Superior temporal gyrus (tissue), 1 donor: ENCODE measurements around the gene MYH9.
"Not testable (repeated sequence)": the region's sequence is repeated elsewhere in the genome, so short reads cannot be mapped to it uniquely, and the experiment has no call there.

ENCODE experiments used
- DNase-seq: peaks from one replicate; pipeline ENCODE4 v3.0.0-alpha.2; 2016; ENCODE audit errors: extremely low spot score

Gene MYH9

DNA sequence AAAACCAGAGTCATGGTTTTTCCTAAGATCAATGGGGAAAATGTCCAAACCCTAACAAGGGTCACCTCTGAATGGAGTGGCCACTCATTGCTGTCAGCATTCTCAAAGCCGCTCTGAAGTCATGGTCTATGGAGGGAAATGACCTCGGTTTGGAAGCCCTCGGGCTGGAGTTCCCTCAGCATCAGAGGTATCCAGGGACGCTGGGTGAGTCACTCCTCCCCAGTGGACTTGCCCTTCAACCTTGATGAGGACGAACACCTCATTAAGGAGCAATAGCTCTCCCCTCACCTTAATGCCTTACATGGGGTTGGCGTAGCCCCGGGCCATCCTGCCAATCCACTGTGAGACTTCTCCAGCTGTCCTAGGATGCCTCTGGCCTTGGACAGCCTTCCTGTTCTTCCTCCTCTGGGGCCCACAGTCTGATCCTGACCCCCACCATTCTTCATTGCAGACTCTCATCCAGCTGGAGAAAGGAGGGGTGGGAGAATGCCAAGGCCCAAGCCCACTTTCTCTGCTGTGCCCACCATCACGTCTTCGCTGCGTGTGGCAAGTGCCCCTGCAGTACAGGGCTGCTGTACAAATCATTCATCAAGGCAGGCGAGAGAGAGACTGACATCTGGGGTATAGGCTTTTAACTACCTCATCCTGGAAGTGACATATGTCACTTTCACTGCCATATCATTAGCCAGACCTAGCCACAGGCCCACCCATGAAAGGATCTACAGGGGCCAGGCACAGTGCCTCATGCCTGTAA, 25.4 kb upstream of the MYH9 start:
- no peak for DNase-seq

DNA sequence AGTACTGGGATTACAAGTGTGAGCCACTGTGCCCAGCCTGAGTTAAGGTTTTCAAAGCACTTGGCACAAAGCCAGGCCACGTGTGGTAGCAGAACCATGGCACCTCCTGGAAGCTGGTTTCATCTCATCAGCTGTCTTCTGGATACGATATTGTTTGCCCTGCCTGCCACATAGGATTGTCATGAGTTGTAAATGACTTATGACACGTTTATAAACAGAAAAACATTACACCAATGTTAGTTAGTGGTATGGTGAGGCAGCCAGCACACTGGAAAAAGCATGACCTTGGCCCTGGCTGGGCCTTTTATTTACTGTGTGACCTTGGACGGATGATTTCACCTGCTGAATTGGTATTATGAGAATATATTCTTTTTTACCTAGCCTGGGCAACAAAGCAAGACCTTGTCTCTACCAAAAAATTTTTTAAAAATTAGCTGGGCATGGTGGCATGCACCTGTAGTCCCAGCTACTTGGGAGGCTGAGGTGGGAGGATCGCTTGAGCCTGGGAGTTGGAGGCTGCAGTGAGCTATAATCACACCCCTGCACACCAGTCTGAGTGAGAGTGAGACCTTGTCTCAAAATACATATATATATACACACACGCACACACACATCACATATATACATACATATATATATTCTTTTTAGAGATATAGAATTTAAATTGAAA, 24.0 kb upstream of the MYH9 start:
- DNase-seq = no peak

- DNase-seq = peak; percentile 26
These were observed 22.4 kb upstream of the MYH9 start for GRCh38 chr22:36409911-36410756.

GRCh38 chr22:36409554-36409910, 21.8 kb upstream of the MYH9 start:
- not testable (repeated sequence) for DNase-seq

GRCh38 chr22:36409056-36409455, 21.3 kb upstream of the MYH9 start:
- DNase-seq = no peak

DNA sequence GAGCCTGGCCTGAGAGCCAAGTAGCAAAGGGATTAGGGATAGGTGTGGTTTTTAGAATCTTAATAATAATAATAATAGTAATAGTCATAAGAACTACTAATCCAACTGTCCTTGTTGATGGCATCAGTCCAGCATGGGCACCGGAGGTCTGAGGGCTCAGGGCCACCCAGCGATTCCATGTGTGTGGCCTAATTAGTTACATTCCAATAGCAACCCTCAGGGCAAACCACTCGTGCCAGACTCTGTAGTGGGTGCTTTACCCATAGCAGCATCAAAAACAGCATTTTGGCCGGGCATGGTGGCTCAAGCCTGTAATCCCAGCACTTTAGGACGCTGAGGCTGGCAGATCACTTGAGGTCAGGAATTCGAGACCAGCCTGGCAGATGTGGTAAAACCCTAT, 19.0 kb upstream of the MYH9 start:
- DNase-seq = no peak

DNA sequence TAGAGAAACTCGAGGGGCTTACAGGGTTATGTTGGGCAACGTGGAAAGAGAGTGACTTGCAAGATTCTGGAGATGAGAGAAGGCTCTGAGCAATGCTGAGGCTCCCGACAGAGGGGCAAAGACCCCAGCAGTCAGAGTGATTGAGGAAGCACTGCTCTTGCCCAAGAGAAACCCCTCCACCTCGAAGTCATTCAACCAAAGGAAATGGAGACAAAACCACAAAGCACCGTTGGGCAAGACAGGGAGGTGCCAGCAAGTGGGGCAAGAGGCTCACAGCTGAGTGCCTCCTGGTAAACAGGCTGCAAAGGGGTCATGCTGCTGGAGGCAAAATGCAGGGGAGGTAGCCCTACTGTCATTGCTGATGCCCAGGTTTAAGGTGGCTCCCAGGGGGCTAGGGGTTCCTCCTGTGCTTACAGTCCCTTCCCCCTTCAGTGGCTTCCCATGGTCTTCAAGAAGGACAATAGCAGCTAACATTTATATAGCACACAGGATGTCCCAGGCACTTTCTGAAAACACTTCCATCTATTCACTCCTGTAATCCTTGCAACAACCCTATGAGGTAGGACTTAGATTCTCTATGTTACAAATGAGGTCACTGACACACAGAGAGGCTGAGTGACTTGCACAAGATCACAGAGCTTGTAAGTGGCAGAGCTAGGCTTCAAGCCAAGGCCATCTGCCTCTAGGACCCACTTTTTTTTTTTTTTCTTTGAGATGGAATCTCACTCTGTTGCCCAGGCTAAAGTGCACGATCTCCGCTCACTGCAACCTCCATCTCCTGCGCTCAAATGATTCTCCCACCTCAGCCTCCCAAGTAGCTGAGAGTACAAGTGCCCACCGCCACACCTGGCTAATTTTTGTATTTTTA, 18.1 kb upstream of the MYH9 start:
- DNase-seq = no peak

- DNase-seq = no peak
These were observed 17.5 kb upstream of the MYH9 start for GRCh38 chr22:36405221-36405661.

- DNase-seq = no peak
These were observed 16.7 kb upstream of the MYH9 start for GRCh38 chr22:36404446-36404845.

GRCh38 chr22:36399472-36399778, 11.7 kb upstream of the MYH9 start:
- DNase-seq = no peak

DNA sequence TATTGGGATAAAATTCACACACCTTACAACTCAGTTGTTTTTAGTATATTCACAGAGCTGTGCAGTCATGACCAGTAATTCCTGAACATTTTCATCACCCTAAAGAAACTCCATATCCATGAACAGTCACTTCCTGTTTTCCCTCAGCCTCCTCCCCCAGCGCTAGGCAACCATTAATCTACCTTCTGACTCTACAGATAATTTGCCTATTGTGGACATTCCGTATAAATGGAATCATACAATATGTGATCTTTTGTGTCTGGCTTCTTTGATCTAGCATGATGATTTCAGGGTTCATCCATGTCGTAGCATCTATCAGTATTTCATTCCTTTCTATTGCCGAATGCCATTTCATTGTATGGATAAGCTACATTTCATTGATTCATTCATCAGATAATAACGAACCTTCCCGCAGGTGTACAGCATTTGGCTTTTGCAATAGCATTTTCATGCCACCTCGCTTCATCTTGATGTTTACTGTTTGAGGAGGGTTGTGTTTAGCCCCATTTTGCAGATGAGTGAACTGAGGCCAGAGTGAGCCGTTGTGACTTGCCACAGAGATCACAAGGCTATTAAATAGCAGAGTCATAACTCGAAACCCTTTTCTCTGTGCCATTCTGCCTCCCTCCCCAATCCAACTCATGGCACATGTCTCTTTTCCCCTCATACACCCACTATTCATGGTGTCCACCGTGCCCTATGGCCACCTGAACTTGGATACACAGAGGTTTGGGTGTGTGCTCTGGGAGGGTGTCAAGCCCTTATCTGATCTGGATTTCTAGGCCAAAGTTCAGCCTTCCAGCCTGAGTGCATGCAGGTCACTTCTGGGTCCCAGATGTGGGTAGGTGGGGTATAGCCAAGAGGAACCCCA, 11.1 kb upstream of the MYH9 start:
- no peak for DNase-seq

GRCh38 chr22:36397131-36398093, 9.6 kb upstream of the MYH9 start:
- no peak for DNase-seq

DNA sequence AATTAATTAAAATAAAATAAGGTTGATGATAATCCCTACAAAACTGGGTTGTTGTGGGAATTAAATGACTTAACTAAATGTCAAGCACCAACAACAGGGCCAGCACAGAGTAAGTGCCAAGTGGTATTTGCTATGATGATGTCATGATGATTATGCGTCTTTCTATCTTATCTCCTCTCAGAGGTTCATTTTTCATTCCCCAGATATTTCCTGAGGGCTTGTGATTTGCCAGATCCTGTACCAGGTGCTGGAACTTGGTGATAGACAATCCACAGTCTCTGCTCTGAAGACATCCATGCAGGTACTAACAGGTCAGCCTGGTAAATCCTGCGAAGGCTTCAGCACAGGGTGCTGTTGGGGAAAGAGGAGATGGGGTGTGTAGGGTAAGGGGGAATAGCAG, 8.1 kb upstream of the MYH9 start:
- DNase-seq = no peak

GRCh38 chr22:36395055-36395849, 7.5 kb upstream of the MYH9 start:
- DNase-seq = no peak

GRCh38 chr22:36391638-36392037, 3.9 kb upstream of the MYH9 start:
- no peak for DNase-seq

- not testable (repeated sequence) for DNase-seq
These were observed 1.4 kb upstream of the MYH9 start for GRCh38 chr22:36389122-36389521.

- no peak for DNase-seq
These were observed 133 bp downstream of the MYH9 start for GRCh38 chr22:36387709-36387958.

DNA sequence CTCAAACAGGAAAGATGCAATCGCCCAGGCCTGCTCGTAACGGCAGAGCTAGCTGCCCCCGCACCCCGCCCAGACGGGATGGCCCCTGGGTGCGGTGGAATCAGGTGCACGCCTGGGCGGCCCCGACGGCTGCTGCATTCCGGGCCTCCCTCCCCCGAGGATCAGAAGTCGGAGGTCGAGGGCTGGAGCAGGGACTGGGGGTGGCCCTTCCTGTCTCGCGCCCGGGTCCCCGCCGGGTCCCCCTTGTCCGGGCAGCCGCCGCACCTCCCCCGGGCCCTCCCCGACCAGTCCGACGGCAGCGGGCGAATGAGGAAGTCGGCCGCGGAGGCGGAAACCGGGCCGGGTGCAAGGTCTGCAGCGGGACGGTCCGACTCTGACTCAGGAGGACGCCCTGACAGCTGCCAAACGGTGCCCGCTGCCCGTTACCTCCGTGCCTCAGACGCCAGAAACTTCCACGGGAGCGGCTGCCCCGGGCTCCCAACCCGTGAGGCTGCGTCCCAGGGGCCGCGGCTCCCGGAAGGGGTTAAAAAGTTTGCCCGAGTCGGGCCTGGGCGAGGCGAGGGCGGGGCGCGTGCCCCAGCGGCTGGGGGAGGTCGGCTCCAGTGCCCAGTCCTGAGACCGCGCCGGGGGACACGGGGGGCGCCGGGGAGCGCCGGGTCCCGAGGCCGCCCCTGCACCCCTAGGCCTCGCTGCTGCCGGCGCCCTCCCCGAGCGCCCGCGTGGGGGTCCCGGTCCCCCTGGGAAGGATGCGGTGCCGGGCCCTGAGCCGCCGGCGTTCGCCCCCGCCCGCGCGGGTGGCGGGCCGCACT, 663 bp downstream of the MYH9 start:
- DNase-seq = no peak
